Mesendoderm (in vitro differentiated cells): ENCODE results near the gene CENPH.
A peak's percentile ranks its signal among the peaks of the same experiment; 100 is the strongest.

Source experiments
- DNase-seq: peaks from one replicate; pipeline ENCODE4 v3.0.0; 2013
- H2AK5ac ChIP-seq: 2 replicates; pipeline ENCODE4 v1.6.1; 2013; ENCODE audit warnings: low read length, inconsistent platforms
- H2BK120ac ChIP-seq: 2 replicates; pipeline ENCODE4 v1.6.1; 2013; ENCODE audit warnings: low read depth, mild to moderate bottlenecking, low read length, moderate library complexity, mixed read lengths
- H2BK15ac ChIP-seq: replicated peaks from 2 replicates; pipeline ENCODE4 v1.6.1; 2013; ENCODE audit warnings: low read depth, mild to moderate bottlenecking, moderate library complexity
- H2BK5ac ChIP-seq: 2 replicates; pipeline ENCODE4 v1.6.1; 2013; ENCODE audit warnings: low read length, inconsistent platforms
- H3K18ac ChIP-seq: 2 replicates; pipeline ENCODE4 v1.6.1; 2013; ENCODE audit warnings: mild to moderate bottlenecking, low read length, mixed read lengths
- H3K23ac ChIP-seq: one replicate; pipeline ENCODE4 v1.6.1; 2013; ENCODE audit warnings: low read length
- H3K27ac ChIP-seq: 2 replicates; pipeline ENCODE4 v1.5.1; 2013; ENCODE audit warnings: low read depth, mild to moderate bottlenecking, inconsistent platforms, low read length, moderate library complexity
- H3K27me3 ChIP-seq: 2 replicates; pipeline ENCODE4 v1.6.1; 2013; ENCODE audit warnings: low read length, control low read depth, mild to moderate bottlenecking, inconsistent platforms; ENCODE audit not compliant: insufficient read depth, poor library complexity
- H3K36me3 ChIP-seq: 2 replicates; pipeline ENCODE4 v1.6.1; 2013; ENCODE audit warnings: low read length, inconsistent platforms; ENCODE audit not compliant: control insufficient read depth, insufficient read depth
- H3K4ac ChIP-seq: one replicate; pipeline ENCODE4 v1.6.1; 2013; ENCODE audit warnings: low read depth, mild to moderate bottlenecking, low read length, moderate library complexity
- H3K4me1 ChIP-seq: 2 replicates; pipeline ENCODE4 v1.6.1; 2013; ENCODE audit warnings: low read depth, low read length, inconsistent platforms; ENCODE audit not compliant: control insufficient read depth
- H3K4me2 ChIP-seq: 2 replicates; pipeline ENCODE4 v1.6.1; 2013; ENCODE audit warnings: low read length
- H3K4me3 ChIP-seq: 2 replicates; pipeline ENCODE4 v1.5.1; 2013; ENCODE audit warnings: mild to moderate bottlenecking, low read length
- H3K56ac ChIP-seq: one replicate; pipeline ENCODE4 v1.6.1; 2013; ENCODE audit warnings: low read length
- H3K79me1 ChIP-seq: 2 replicates; pipeline ENCODE4 v1.6.1; 2013; ENCODE audit warnings: low read length, inconsistent platforms
- H3K79me2 ChIP-seq: 2 replicates; pipeline ENCODE4 v1.6.1; 2013; ENCODE audit warnings: mild to moderate bottlenecking, low read length; ENCODE audit not compliant: control insufficient read depth, insufficient read depth
- H3K9ac ChIP-seq: 2 replicates; pipeline ENCODE4 v1.6.1; 2013; ENCODE audit warnings: low read length, inconsistent platforms
- H4K5ac ChIP-seq: one replicate; pipeline ENCODE4 v1.6.1; 2013; ENCODE audit warnings: low read length
- H4K8ac ChIP-seq: one replicate; pipeline ENCODE4 v1.6.1; 2013; ENCODE audit warnings: low read depth, mild to moderate bottlenecking, control low read depth, low read length, moderate library complexity
- WGBS: extraction: QIAGEN DNeasy Blood & Tissue Kit; methylation state at CpG from one replicate; pipeline ENCODE4 v1.1.7; 2013; ENCODE audit warnings: low lambda C conversion rate, missing lambda C conversion rate; ENCODE audit not compliant: insufficient coverage; ENCODE audit errors: extremely low coverage; 5-methylcytosine and 5-hydroxymethylcytosine counted together

Gene CENPH

DNA sequence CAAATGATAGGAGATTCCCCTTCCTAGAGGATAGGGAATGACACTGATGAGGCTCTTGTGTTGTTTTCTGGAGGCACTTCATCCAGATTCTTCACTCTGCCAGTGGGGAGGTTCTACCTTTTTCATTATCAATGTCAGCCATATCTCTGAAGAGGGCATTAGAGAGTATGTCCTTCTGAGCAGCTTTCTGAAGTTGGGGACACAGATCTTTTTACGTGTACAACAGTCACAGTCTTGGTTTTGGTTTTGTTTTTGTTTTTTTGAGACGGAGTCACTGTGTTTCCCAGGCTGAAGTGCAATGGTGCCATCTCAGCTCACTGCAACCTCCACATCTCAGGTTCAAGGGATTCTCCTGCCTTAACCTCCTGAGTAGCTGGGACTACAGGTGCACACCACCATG, 22.6 kb downstream of the CENPH start:
- H2BK5ac ChIP-seq, result no peak overlapping the region
- WGBS, result no CpG with 5 or more reads among the region's 2 CpGs
- no peak overlapping the region for H3K4ac ChIP-seq
- no peak overlapping the region for H3K27ac ChIP-seq
- H4K8ac ChIP-seq, result no peak overlapping the region
- H2BK120ac ChIP-seq, result no peak overlapping the region
- H3K18ac ChIP-seq, result no peak overlapping the region
- no peak overlapping the region for H4K5ac ChIP-seq
- H3K27me3 ChIP-seq, result no peaks in the 10 kb centered on the region
- H3K79me1 ChIP-seq, result no peaks in the 10 kb centered on the region
- no peaks in the 10 kb centered on the region for H3K79me2 ChIP-seq
- no peak overlapping the region for H3K4me2 ChIP-seq
- DNase-seq, result no peak
- no peaks in the 10 kb centered on the region for H3K4me1 ChIP-seq
- no peak overlapping the region for H2BK15ac ChIP-seq
- no peak overlapping the region for H3K9ac ChIP-seq
- H3K23ac ChIP-seq, result no peak overlapping the region
- no peak overlapping the region for H3K56ac ChIP-seq
- H2AK5ac ChIP-seq, result no peak overlapping the region
- no peak overlapping the region for H3K4me3 ChIP-seq
- no peaks in the 10 kb centered on the region for H3K36me3 ChIP-seq

DNA sequence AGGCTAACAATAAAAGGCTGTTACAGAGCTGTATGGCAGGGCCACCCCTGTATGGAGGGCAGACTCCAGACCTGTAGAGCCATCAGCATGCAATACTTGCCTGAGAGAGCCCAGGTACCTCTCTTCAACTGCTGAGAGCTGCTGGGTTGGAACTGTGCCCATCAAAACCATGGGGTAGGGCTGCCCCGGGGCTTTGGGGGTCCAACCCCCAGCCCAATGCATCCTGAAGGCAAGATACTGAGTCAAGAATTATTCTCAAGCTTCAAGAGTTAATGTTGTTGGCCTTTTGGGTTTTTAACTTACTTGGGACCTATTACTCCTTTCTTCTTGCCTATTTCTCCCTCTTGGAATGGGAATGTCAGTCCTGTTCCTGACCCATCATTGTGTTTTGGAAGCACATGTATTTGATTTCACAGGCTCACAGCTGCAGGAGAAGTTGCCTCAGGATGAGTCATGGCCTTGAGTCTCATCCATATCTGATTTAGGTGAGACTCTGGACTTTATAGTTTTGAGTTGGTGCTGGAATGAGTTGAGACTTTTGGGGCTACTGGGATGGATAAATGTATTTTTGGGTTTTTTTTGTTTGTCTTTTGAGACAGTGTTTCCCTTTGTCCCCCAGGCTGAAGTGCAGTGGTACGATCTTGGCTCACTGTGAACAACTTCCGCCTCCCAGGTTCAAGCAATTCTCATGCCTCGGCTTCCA, 24.3 kb downstream of the CENPH start:
- Histone ChIP-seq H3K56ac (no peak overlapping the region), H3K79me1 (no peaks in the 10 kb centered on the region), H3K9ac (no peak overlapping the region), H3K4me2 (no peak overlapping the region), H4K5ac (no peak overlapping the region), H3K18ac (no peak overlapping the region), H3K27ac (no peak overlapping the region), H3K4me1 (no peaks in the 10 kb centered on the region), H2BK5ac (no peak overlapping the region), H2BK15ac (no peak overlapping the region), H3K4ac (no peak overlapping the region), H3K79me2 (no peaks in the 10 kb centered on the region), H2BK120ac (no peak overlapping the region), H2AK5ac (no peak overlapping the region), H3K27me3 (no peaks in the 10 kb centered on the region), H4K8ac (no peak overlapping the region), H3K23ac (no peak overlapping the region), H3K4me3 (no peak overlapping the region), H3K36me3 (no peaks in the 10 kb centered on the region)
- WGBS, result no CpG with 5 or more reads among the region's 4 CpGs
- DNase-seq, result no peak

DNA sequence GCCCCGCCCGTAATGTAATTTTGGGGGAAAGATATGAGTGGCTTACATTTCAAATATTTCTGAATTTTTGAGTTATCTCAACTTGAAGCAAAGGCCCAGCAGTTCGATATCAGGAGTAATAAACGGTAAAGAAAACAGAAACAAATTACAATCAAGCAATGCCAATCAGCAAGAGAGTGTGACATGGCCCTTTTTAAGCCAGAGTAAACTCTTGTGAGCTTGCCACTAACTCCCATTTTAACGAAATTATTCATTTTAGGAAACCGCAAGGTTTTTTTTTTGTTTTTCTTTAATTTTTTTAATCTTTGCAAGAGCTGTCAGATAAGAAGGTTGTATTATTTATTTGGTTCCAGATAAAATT, 27.7 kb downstream of the CENPH start:
- no peak overlapping the region for H3K18ac ChIP-seq
- H3K9ac ChIP-seq, result no peak overlapping the region
- H3K27me3 ChIP-seq, result no peaks in the 10 kb centered on the region
- no CpG with 5 or more reads among the region's 6 CpGs for WGBS
- no peak for DNase-seq
- no peak overlapping the region for H2AK5ac ChIP-seq
- no peaks in the 10 kb centered on the region for H3K4me1 ChIP-seq
- H3K27ac ChIP-seq, result no peak overlapping the region
- no peak overlapping the region for H3K4me3 ChIP-seq
- peaks cover 3% of the 10 kb centered on the region for H3K79me1 ChIP-seq
- H4K8ac ChIP-seq, result no peak overlapping the region
- peak overlapping the region; percentile 24 for H3K4ac ChIP-seq
- no peak overlapping the region for H2BK15ac ChIP-seq
- H3K36me3 ChIP-seq, result no peaks in the 10 kb centered on the region
- H3K23ac ChIP-seq, result no peak overlapping the region
- H3K79me2 ChIP-seq, result peaks cover 6% of the 10 kb centered on the region
- no peak overlapping the region for H3K4me2 ChIP-seq
- H2BK120ac ChIP-seq, result no peak overlapping the region
- no peak overlapping the region for H2BK5ac ChIP-seq
- peak overlapping the region; percentile 42 for H3K56ac ChIP-seq
- H4K5ac ChIP-seq, result no peak overlapping the region

GRCh38 chr5:69217548-69218526, 28.5 kb downstream of the CENPH start:
- H3K4me1 ChIP-seq, result no peaks in the 10 kb centered on the region
- peak overlapping the region; percentile 34 for H3K18ac ChIP-seq
- peaks cover 6% of the 10 kb centered on the region for H3K79me2 ChIP-seq
- no peaks in the 10 kb centered on the region for H3K27me3 ChIP-seq
- no CpG with 5 or more reads among the region's 73 CpGs for WGBS
- DNase-seq, result peak; percentile 96
- no peak overlapping the region for H2BK15ac ChIP-seq
- no peak overlapping the region for H2AK5ac ChIP-seq
- peaks cover 3% of the 10 kb centered on the region for H3K79me1 ChIP-seq
- H3K4ac ChIP-seq, result no peak overlapping the region
- H2BK5ac ChIP-seq, result peak overlapping the region; percentile 43
- H4K8ac ChIP-seq, result no peak overlapping the region
- peak overlapping the region; percentile 57 for H3K4me2 ChIP-seq
- no peak overlapping the region for H2BK120ac ChIP-seq
- peak overlapping the region; percentile 94 for H3K23ac ChIP-seq
- peak overlapping the region; percentile 99 for H3K4me3 ChIP-seq
- peak overlapping the region; percentile 99 for H3K9ac ChIP-seq
- H3K27ac ChIP-seq, result peak overlapping the region; percentile 77
- no peaks in the 10 kb centered on the region for H3K36me3 ChIP-seq
- no peak overlapping the region for H4K5ac ChIP-seq
- H3K56ac ChIP-seq, result peak overlapping the region; percentile 100

DNA sequence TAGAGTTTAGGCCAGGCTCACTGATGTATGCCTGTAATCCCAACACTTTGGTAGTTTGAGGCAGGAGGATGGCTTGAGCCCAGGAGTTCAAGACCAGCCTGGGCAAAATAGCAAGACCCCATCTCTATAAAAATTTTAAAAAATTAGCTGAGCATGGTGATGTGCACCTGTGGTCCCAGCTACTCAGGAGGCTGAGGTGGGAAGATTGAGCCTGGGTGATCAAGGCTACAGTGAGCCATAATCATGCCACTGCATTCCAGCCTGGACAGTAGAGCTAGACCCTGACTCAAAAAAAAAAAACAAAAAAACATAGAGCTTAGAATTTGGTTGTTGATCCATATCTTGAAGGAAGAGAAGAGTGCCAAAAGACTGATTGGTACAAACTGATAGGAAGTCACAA, 30.6 kb downstream of the CENPH start:
- no peak overlapping the region for H3K18ac ChIP-seq
- H3K56ac ChIP-seq, result no peak overlapping the region
- no peaks in the 10 kb centered on the region for H3K4me1 ChIP-seq

More for the DNA sequence above, 30.6 kb downstream of the CENPH start:
- Histone ChIP-seq H3K9ac (no peak overlapping the region), H3K79me1 (peaks cover 3% of the 10 kb centered on the region), H4K5ac (no peak overlapping the region), H3K27ac (no peak overlapping the region), H3K4me3 (no peak overlapping the region), H2BK15ac (no peak overlapping the region), H2BK5ac (no peak overlapping the region), H3K4me2 (no peak overlapping the region), H2BK120ac (no peak overlapping the region), H2AK5ac (no peak overlapping the region), H3K23ac (no peak overlapping the region), H4K8ac (no peak overlapping the region), H3K4ac (no peak overlapping the region), H3K79me2 (peaks cover 6% of the 10 kb centered on the region), H3K36me3 (no peaks in the 10 kb centered on the region), H3K27me3 (no peaks in the 10 kb centered on the region)
- no peak for DNase-seq
